SK-N-MC (cell line): ENCODE data around the gene DGLUCY.

Experiments used
- EZH2 ChIP-seq: fragments of 200-600 bp; sonication (generic); IDR thresholded peaks from one replicate; pipeline ENCODE4 v1.6.1; 2017; ENCODE audit warnings: antibody characterized with exemption
- POLR2AphosphoS5 ChIP-seq: IDR thresholded peaks from 2 replicates; pipeline ENCODE4 v1.6.1; 2012; ENCODE audit warnings: mild to moderate bottlenecking, low read depth, low read length, borderline replicate concordance

DNA sequence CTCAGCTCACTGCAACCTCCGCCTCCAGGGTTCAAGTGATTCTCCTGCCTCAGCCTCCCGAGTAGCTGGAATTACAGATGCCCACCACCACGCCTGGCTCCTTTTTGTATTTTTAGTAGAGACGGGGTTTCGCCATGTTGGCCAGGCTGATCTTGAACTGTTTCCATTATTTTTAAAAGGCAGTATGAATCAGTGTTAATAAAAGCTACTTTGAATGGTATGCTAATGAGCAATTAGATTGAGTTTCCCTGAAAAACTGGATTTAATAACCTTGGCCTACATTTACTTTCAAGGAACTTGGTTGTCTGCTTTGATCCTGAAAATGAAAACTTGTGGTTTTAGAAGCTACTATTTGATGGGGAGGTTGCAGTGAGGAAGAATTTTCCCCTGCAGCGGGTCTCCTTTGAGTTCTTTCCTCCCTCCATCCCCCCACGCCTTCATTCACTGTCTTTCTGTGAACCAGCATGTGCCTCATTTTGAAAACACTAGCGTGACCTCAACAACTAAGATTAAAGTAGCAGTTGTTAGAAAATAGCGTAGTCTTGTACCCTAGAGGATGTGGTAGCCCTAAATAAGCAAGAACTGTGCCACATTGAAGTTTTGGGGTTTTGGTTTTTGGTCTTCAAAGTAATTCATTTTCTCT lies 35.7 kb upstream of the DGLUCY start:
- no peak for TF ChIP-seq EZH2
- TF ChIP-seq POLR2AphosphoS5: no peak
